ENCODE data around the gene CBR1.

DNA sequence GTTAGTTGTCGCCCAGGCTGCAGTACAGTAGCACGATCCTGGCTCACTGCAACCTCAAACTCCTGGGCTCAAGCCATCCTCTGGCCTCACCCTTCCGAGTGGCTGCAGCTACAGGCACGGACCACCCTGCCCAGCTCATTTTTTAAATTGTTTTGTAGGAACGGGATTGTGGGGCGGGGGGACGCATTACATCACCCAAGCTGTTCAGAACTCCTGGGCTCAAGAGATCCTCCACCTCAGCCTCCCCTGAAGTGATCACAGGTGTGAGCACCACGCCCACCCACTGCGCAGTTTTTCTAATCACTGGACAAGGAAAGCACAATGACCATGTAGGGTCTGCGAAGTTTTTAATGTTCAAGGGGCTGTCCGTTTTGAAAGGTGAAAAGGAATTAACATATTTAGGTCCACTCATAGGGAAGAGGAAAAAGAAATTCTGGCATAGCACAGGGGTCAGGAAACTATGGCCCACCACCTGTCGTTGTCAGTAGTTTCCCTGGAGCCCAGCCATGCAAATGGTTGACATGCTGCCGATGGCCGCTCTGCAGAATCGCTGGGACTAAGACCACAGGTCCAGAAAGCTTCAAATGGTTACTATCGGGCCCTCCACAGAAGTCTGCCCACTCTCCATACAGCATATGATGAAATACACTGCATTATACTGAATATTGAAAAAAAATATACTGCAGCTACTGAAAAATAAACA, 35.5 kb upstream of the CBR1 start:
- TF ChIP-seq POLR2A (IDR thresholded peaks at IDR 0.05): no peak
- no peak for TF ChIP-seq CTCF (IDR thresholded peaks at IDR 0.05)
- no peak for TF ChIP-seq POLR2AphosphoS5 (IDR thresholded peaks at IDR 0.05)
